ENCODE data around the gene PLEKHB2. TPM values are rescaled to one million over a fixed set of nuclear protein-coding genes. Genes with fewer than 3 reads are reported as not detected.
"Not testable (repeated sequence)": the region's sequence is repeated elsewhere in the genome, so short reads cannot be mapped to it uniquely, and the experiment has no call there.

The PLEKHB2 gene
- total RNA-seq, 4 donors from 2014 or later = 38.1 to 58.7 (median 49.0) TPM

GRCh38 chr2:131145040-131145439, 39.9 kb downstream of the PLEKHB2 start:
- H3K4me1 ChIP-seq = no peaks in the 10 kb centered on the region
- no peak for ATAC-seq
- H3K36me3 ChIP-seq = peaks cover 0 to 96% of the 10 kb centered on the region in 2 donors
- no peak overlapping the region for H3K27ac ChIP-seq
- WGBS, 2 donors (ENCODE audit: low coverage in 1 of 2) = 90 to 100% methylated on average over 1 to 2 of the region's 2 CpGs
- TF ChIP-seq CTCF (IDR thresholded peaks at IDR 0.05) (no peak), POLR2A (IDR thresholded peaks at IDR 0.05) (no peak), POLR2AphosphoS5 (IDR thresholded peaks at IDR 0.05) (no peak), EP300 (IDR thresholded peaks at IDR 0.05) (no peak)
- no peaks in the 10 kb centered on the region for H3K9me3 ChIP-seq
- H3K27me3 ChIP-seq = no peaks in the 10 kb centered on the region
- no peak overlapping the region for H3K4me3 ChIP-seq

- H3K36me3 ChIP-seq = peaks cover 0 to 96% of the 10 kb centered on the region in 2 donors
These were observed 41.1 kb downstream of the PLEKHB2 start for GRCh38 chr2:131146231-131146630.

GRCh38 chr2:131146749-131147148, 41.6 kb downstream of the PLEKHB2 start:
- Histone ChIP-seq H3K4me3 (no peak overlapping the region), H3K9me3 (no peaks in the 10 kb centered on the region), H3K36me3 (peaks cover 0 to 95% of the 10 kb centered on the region in 2 donors), H3K27ac (no peak overlapping the region), H3K27me3 (no peaks in the 10 kb centered on the region), H3K4me1 (no peaks in the 10 kb centered on the region)
- TF ChIP-seq POLR2AphosphoS5 (IDR thresholded peaks at IDR 0.05) (no peak), CTCF (IDR thresholded peaks at IDR 0.05) (no peak), POLR2A (IDR thresholded peaks at IDR 0.05) (no peak), EP300 (IDR thresholded peaks at IDR 0.05) (no peak)
- 79 to 100% methylated on average over 1 of the region's 1 CpG for WGBS, 2 donors (ENCODE audit: low coverage in 1 of 2)
- no peak for ATAC-seq

More at GRCh38 chr2:131146231-131146630, 41.1 kb downstream of the PLEKHB2 start:
- Histone ChIP-seq H3K4me1 (no peaks in the 10 kb centered on the region), H3K27me3 (no peaks in the 10 kb centered on the region), H3K4me3 (no peak overlapping the region), H3K27ac (no peak overlapping the region), H3K9me3 (no peaks in the 10 kb centered on the region)
- ATAC-seq = no peak
- TF ChIP-seq EP300 (IDR thresholded peaks at IDR 0.05) (no peak), CTCF (IDR thresholded peaks at IDR 0.05) (no peak), POLR2AphosphoS5 (IDR thresholded peaks at IDR 0.05) (no peak)
- WGBS, 2 donors (ENCODE audit: low coverage in 1 of 2) = 93 to 100% methylated on average over 2 to 7 of the region's 7 CpGs

- Histone ChIP-seq H3K27ac (no peak overlapping the region), H3K4me3 (no peak overlapping the region), H3K36me3 (peaks cover 0 to 81% of the 10 kb centered on the region in 2 donors), H3K4me1 (no peaks in the 10 kb centered on the region), H3K27me3 (no peaks in the 10 kb centered on the region), H3K9me3 (no peaks in the 10 kb centered on the region)
- TF ChIP-seq CTCF (IDR thresholded peaks at IDR 0.05) (no peak), POLR2A (IDR thresholded peaks at IDR 0.05) (no peak), EP300 (IDR thresholded peaks at IDR 0.05) (no peak), POLR2AphosphoS5 (IDR thresholded peaks at IDR 0.05) (no peak)
- no peak for ATAC-seq
- 63 to 71% methylated on average over 2 to 3 of the region's 3 CpGs for WGBS, 2 donors (ENCODE audit: low coverage in 1 of 2)
These were observed 43.3 kb downstream of the PLEKHB2 start for GRCh38 chr2:131148426-131148825.

- H3K27me3 ChIP-seq, ATAC-seq, H3K9me3 ChIP-seq, H3K4me1 ChIP-seq, H3K4me3 ChIP-seq, H3K27ac ChIP-seq: not testable (repeated sequence)
- 94 to 100% methylated on average over 4 to 9 of the region's 9 CpGs for WGBS, 2 donors (ENCODE audit: low coverage in 1 of 2)
- H3K36me3 ChIP-seq = peaks cover 0 to 65% of the 10 kb centered on the region in 2 donors
These were observed 45.0 kb downstream of the PLEKHB2 start for GRCh38 chr2:131150109-131150508.
